ENCODE measurements around the gene HNRNPCL4. TPM values are rescaled to one million over a fixed set of nuclear protein-coding genes. Genes with fewer than 3 reads are reported as not detected.
"Not testable (repeated sequence)": the region's sequence is repeated elsewhere in the genome, so short reads cannot be mapped to it uniquely, and the experiment has no call there.

The HNRNPCL4 gene
- total RNA-seq (2014; rRNA removed; shearing (Covaris generic)): not detected in 2 replicates
- polyA plus RNA-seq (2016; fragmentation: Nextera tagmentation; extraction: Ambion mirVana): not detected in 2 replicates

GRCh38 chr1:13165531-13165930, at the start of gene HNRNPCL4:
TSS of gene HNRNPCL4 (minus strand) at chr1:13165631. CDS start at chr1:13165467, 164 bp downstream.
- H2AFZ ChIP-seq; H3K4me3 ChIP-seq; H3K36me3 ChIP-seq (ENCODE audit: low read depth); H3K9me3 ChIP-seq (ENCODE audit: low read depth); H3K9me2 ChIP-seq (ENCODE audit: insufficient read depth); H3K27me3 ChIP-seq (replicated peaks; ENCODE audit: insufficient read depth); DNase-seq; H3K27ac ChIP-seq; H4K20me1 ChIP-seq (ENCODE audit: insufficient read depth); H3K9ac ChIP-seq; H3K79me2 ChIP-seq (ENCODE audit: insufficient read depth); H3K4me2 ChIP-seq (ENCODE audit: unreplicated experiment); H3F3A ChIP-seq (ENCODE audit: insufficient read depth); H3K4me1 ChIP-seq (ENCODE audit: insufficient read depth); in situ Hi-C loops (cut with MboI): not testable (repeated sequence)
- WGBS, 2 experiments (ENCODE audit: low coverage in 1 of 2, low lambda C conversion rate in 2 of 2, missing lambda C conversion rate in 2 of 2): no CpG with 5 or more reads among the region's 8 CpGs

- H3K79me2 ChIP-seq (ENCODE audit: insufficient read depth); H3F3A ChIP-seq (ENCODE audit: insufficient read depth); H3K4me2 ChIP-seq (ENCODE audit: unreplicated experiment); H3K27ac ChIP-seq; H3K36me3 ChIP-seq (ENCODE audit: low read depth); H3K9me3 ChIP-seq (ENCODE audit: low read depth); H2AFZ ChIP-seq; H4K20me1 ChIP-seq (ENCODE audit: insufficient read depth); H3K27me3 ChIP-seq (replicated peaks; ENCODE audit: insufficient read depth); H3K9ac ChIP-seq; H3K4me3 ChIP-seq; H3K4me1 ChIP-seq (ENCODE audit: insufficient read depth); in situ Hi-C loops (cut with MboI); DNase-seq; H3K9me2 ChIP-seq (ENCODE audit: insufficient read depth): not testable (repeated sequence)
- whole genome bisulfite sequencing, 2 experiments (ENCODE audit: low coverage in 1 of 2, low lambda C conversion rate in 2 of 2, missing lambda C conversion rate in 2 of 2): no CpG with 5 or more reads among the region's 9 CpGs
Observed at GRCh38 chr1:13208712-13209111, 43.3 kb upstream of the HNRNPCL4 start.

GRCh38 chr1:13201309-13201708, 35.9 kb upstream of the HNRNPCL4 start, which contains the start of gene PRAMEF13:
TSS of gene PRAMEF13 (minus strand) at chr1:13201409. CDS start at chr1:13199589, 1,820 bp downstream.
- H3K4me2 ChIP-seq (ENCODE audit: unreplicated experiment); H3K27me3 ChIP-seq (replicated peaks; ENCODE audit: insufficient read depth); H3K4me3 ChIP-seq; H3K4me1 ChIP-seq (ENCODE audit: insufficient read depth); H3K27ac ChIP-seq; H3K9me3 ChIP-seq (ENCODE audit: low read depth); H4K20me1 ChIP-seq (ENCODE audit: insufficient read depth); H3K9ac ChIP-seq; DNase-seq; in situ Hi-C loops (cut with MboI); H3K79me2 ChIP-seq (ENCODE audit: insufficient read depth); H3K36me3 ChIP-seq (ENCODE audit: low read depth); H3K9me2 ChIP-seq (ENCODE audit: insufficient read depth); H2AFZ ChIP-seq; H3F3A ChIP-seq (ENCODE audit: insufficient read depth): not testable (repeated sequence)
- WGBS, 2 experiments (ENCODE audit: low coverage in 1 of 2, low lambda C conversion rate in 2 of 2, missing lambda C conversion rate in 2 of 2): 17 to 33% methylated on average over 2 to 4 of the region's 5 CpGs

- H4K20me1 ChIP-seq (ENCODE audit: insufficient read depth); in situ Hi-C loops (cut with MboI); H3F3A ChIP-seq (ENCODE audit: insufficient read depth); DNase-seq; H3K9ac ChIP-seq; H3K27ac ChIP-seq; H3K4me2 ChIP-seq (ENCODE audit: unreplicated experiment); H3K4me1 ChIP-seq (ENCODE audit: insufficient read depth); H3K27me3 ChIP-seq (replicated peaks; ENCODE audit: insufficient read depth); H3K4me3 ChIP-seq; H3K36me3 ChIP-seq (ENCODE audit: low read depth); H3K9me2 ChIP-seq (ENCODE audit: insufficient read depth); H2AFZ ChIP-seq; H3K79me2 ChIP-seq (ENCODE audit: insufficient read depth); H3K9me3 ChIP-seq (ENCODE audit: low read depth): not testable (repeated sequence)
- 33 to 36% methylated on average over 2 of the region's 2 CpGs for WGBS, 2 experiments (ENCODE audit: low coverage in 1 of 2, low lambda C conversion rate in 2 of 2, missing lambda C conversion rate in 2 of 2)
Observed at GRCh38 chr1:13171548-13171947, 6.1 kb upstream of the HNRNPCL4 start, which contains the start of gene PRAMEF9. TSS of gene PRAMEF9 (plus strand) at chr1:13171848. CDS start at chr1:13175281, 3,433 bp downstream.

- H3K4me2 ChIP-seq (ENCODE audit: unreplicated experiment); H3K9me2 ChIP-seq (ENCODE audit: insufficient read depth); H3K9me3 ChIP-seq (ENCODE audit: low read depth); H2AFZ ChIP-seq; H3K36me3 ChIP-seq (ENCODE audit: low read depth); DNase-seq; H3K27me3 ChIP-seq (replicated peaks; ENCODE audit: insufficient read depth); H3K4me1 ChIP-seq (ENCODE audit: insufficient read depth); H3K9ac ChIP-seq; H3K4me3 ChIP-seq; H3F3A ChIP-seq (ENCODE audit: insufficient read depth); in situ Hi-C loops (cut with MboI); H3K27ac ChIP-seq; H4K20me1 ChIP-seq (ENCODE audit: insufficient read depth); H3K79me2 ChIP-seq (ENCODE audit: insufficient read depth): not testable (repeated sequence)
- WGBS, 2 experiments (ENCODE audit: low coverage in 1 of 2, low lambda C conversion rate in 2 of 2, missing lambda C conversion rate in 2 of 2): 0% methylated on average over 1 of the region's 5 CpGs; no CpG with 5 or more reads in 1 of the 2 experiments
Observed at GRCh38 chr1:13155909-13156308, 9.5 kb downstream of the HNRNPCL4 start, which contains the start of gene PRAMEF26. TSS of gene PRAMEF26 (minus strand) at chr1:13156009. CDS start at chr1:13153095, 2,914 bp downstream.

- not testable (repeated sequence) for H3K27ac ChIP-seq
Observed at GRCh38 chr1:13116754-13117153, 48.7 kb downstream of the HNRNPCL4 start, which contains the start of gene HNRNPCL2. TSS of gene HNRNPCL2 (minus strand) at chr1:13116854. CDS start at chr1:13116400, 454 bp downstream.

More at GRCh38 chr1:13116754-13117153, 48.7 kb downstream of the HNRNPCL4 start, which contains the start of gene HNRNPCL2:
- H4K20me1 ChIP-seq (ENCODE audit: insufficient read depth); H3K79me2 ChIP-seq (ENCODE audit: insufficient read depth); H3K4me3 ChIP-seq; H3K4me1 ChIP-seq (ENCODE audit: insufficient read depth); H3F3A ChIP-seq (ENCODE audit: insufficient read depth); DNase-seq; H3K9me2 ChIP-seq (ENCODE audit: insufficient read depth); H3K27me3 ChIP-seq (replicated peaks; ENCODE audit: insufficient read depth); H3K4me2 ChIP-seq (ENCODE audit: unreplicated experiment); H3K9me3 ChIP-seq (ENCODE audit: low read depth); H3K36me3 ChIP-seq (ENCODE audit: low read depth); H2AFZ ChIP-seq; H3K9ac ChIP-seq; in situ Hi-C loops (cut with MboI): not testable (repeated sequence)
- WGBS, 2 experiments (ENCODE audit: low coverage in 1 of 2, low lambda C conversion rate in 2 of 2, missing lambda C conversion rate in 2 of 2): 46 to 48% methylated on average over 6 of the region's 6 CpGs

Data from GM23248 (cell line).